Cardiac muscle cell (in vitro differentiated cells and primary cell): Measurements from ENCODE around the gene LZTR1. TPM values are rescaled to one million over a fixed set of nuclear protein-coding genes. Genes with fewer than 3 reads are reported as not detected.

ENCODE experiments used
- DNase-seq, 2 donors: peaks; one replicate each; pipeline versions ENCODE4 v3.0.0 to v3.0.0-alpha.2; 2010 to 2017; ENCODE audit warnings: low read depth in 1 of 2, low spot score in 1 of 2
- H3K27ac ChIP-seq: fragments of 200-600 bp; sonication (generic); 2 replicates; pipeline ENCODE4 v1.5.1; 2016
- H3K27me3 ChIP-seq: fragments of 200-600 bp; sonication (generic); 2 replicates; pipeline ENCODE4 v1.6.0; 2016; ENCODE audit warnings: control low read depth
- H3K36me3 ChIP-seq: fragments of 200-600 bp; sonication (generic); 2 replicates; pipeline ENCODE4 v1.5.1; 2016; ENCODE audit warnings: control low read depth
- H3K4me1 ChIP-seq: fragments of 200-600 bp; sonication (generic); 2 replicates; pipeline ENCODE4 v1.8.1; 2017; ENCODE audit warnings: low read depth, mild to moderate bottlenecking, mixed run types
- H3K4me3 ChIP-seq: fragments of 200-600 bp; sonication (generic); 2 replicates; pipeline ENCODE4 v1.5.1; 2016; ENCODE audit warnings: mild to moderate bottlenecking
- H3K9me3 ChIP-seq: fragments of 200-600 bp; sonication (generic); 2 replicates; pipeline ENCODE4 v1.5.1; 2017; ENCODE audit warnings: low read depth, mild to moderate bottlenecking, control low read depth
- CTCF ChIP-seq: IDR thresholded peaks from 2 replicates; pipeline ENCODE4 v1.5.1; 2012; ENCODE audit warnings: low read depth, mild to moderate bottlenecking, low read length
- polyA plus RNA-seq: library from polyadenylated mRNA; unstranded; fragments of >200 nt; fragmentation: Nextera tagmentation; extraction: Ambion mirVana; gene quantifications from 2 replicates; pipeline ENCODE4 v1.2.1, GENCODE V29; 2016
- total RNA-seq: library from RNA; depleted of rRNA; stranded (reverse); fragments of >200 nt; gene quantifications from 2 replicates; pipeline ENCODE4 v1.2.3, GENCODE V29; 2016

LZTR1 gene
- total and polyA plus RNA-seq, 2 experiments from 2014 or later = 60.9 to 62.6 TPM

DNA sequence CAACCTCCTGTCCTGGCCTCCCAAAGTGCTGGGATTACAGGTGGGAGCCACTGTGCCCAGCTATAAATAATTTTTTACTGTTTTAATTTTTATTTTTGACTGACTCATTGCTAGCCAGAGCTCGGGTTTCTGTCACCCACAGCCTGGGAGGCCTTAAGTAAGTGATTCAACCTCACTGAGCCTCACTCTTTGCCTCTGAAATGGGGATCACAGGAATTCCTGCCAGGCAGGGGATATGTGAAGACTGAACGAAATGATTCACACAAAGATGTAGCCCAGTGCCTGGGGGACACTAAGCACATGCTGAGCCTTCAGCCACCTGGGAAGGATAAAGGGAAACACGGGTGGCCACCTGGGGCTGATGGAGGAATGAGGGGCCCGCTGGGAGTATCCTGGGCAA, 59.8 kb downstream of the LZTR1 start:
- Histone ChIP-seq H3K36me3 (no peaks in the 10 kb centered on the region), H3K4me1 (no peaks in the 10 kb centered on the region), H3K4me3 (no peak overlapping the region), H3K27me3 (no peaks in the 10 kb centered on the region), H3K27ac (no peak overlapping the region), H3K9me3 (no peaks in the 10 kb centered on the region)
- DNase-seq = no peak
- no peak for TF ChIP-seq CTCF

DNA sequence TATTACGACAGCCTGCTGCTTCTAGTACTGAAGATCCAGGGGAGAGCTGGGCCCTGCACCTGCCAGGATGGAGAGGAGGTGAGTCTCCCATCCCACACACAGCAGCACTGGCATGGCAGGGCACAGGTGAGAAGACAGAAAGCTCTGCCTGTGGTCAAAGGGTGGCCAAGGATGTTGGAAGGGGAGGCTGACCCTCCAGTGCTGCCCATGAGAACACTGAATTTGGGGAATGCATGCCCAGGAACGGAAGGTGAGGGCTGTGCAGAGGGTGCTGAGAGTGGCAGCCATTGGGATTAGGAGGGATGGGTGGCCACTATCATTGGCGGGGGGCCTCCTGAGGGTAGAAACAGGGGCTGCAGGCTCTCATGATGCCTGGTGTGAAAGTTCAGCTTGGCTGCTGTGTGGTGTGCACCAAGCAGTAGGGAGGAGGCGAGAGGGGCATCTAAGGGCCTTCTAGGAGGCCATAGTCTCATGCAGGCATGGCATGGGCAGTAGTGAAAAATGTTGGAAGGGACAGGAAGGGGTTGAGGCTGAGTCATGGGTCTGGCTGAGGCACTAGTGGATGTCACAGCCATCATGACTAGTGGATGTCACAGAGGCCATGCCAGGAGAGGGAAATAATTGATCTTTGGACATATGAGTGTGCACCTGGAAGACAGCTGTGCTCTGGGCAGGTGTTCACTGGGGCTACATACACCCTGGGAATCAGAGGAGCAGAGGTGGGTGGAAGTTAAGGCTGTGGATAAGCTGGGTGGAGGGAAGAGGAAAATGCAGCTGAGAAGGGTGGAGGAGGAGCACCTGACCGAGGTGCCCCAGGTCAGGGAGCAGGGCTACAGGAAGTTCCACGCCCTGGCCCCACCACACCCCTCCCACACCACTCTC, 61.1 kb downstream of the LZTR1 start:
- Histone ChIP-seq H3K9me3 (no peaks in the 10 kb centered on the region), H3K27ac (no peak overlapping the region), H3K27me3 (no peaks in the 10 kb centered on the region), H3K4me3 (no peak overlapping the region), H3K36me3 (no peaks in the 10 kb centered on the region), H3K4me1 (no peaks in the 10 kb centered on the region)
- DNase-seq = no peak
- no peak for TF ChIP-seq CTCF

- H3K4me3 ChIP-seq = no peak overlapping the region
Measured at GRCh38 chr22:21043860-21044535, 61.9 kb downstream of the LZTR1 start.

GRCh38 chr22:21044931-21045584, 63.0 kb downstream of the LZTR1 start:
- TF ChIP-seq CTCF = no peak
- no peaks in the 10 kb centered on the region for H3K36me3 ChIP-seq
- H3K27me3 ChIP-seq = no peaks in the 10 kb centered on the region
- H3K9me3 ChIP-seq = no peaks in the 10 kb centered on the region
- DNase-seq = peak in 1 of 2 donors; percentile 71
- peak overlapping the region; percentile 36 for H3K4me3 ChIP-seq
- H3K27ac ChIP-seq = peak overlapping the region; percentile 56
- no peaks in the 10 kb centered on the region for H3K4me1 ChIP-seq

More at GRCh38 chr22:21043860-21044535, 61.9 kb downstream of the LZTR1 start:
- Histone ChIP-seq H3K27me3 (no peaks in the 10 kb centered on the region), H3K9me3 (no peaks in the 10 kb centered on the region), H3K4me1 (no peaks in the 10 kb centered on the region), H3K36me3 (no peaks in the 10 kb centered on the region), H3K27ac (no peak overlapping the region)
- DNase-seq = no peak
- TF ChIP-seq CTCF = no peak

- no peaks in the 10 kb centered on the region for H3K27me3 ChIP-seq
- H3K4me3 ChIP-seq = peak within 1 kb of the TSS; percentile 36
- H3K9me3 ChIP-seq = no peaks in the 10 kb centered on the region
- DNase-seq = peak; percentile 95 to 96
- peak within 1 kb of the TSS; percentile 56 for H3K27ac ChIP-seq
- H3K4me1 ChIP-seq = no peaks in the 10 kb centered on the region
- no peak for TF ChIP-seq CTCF
- no peaks in the 10 kb centered on the region for H3K36me3 ChIP-seq
Measured at GRCh38 chr22:21045585-21046294, 63.6 kb downstream of the LZTR1 start, which contains the start of gene LRRC74B. Gene LRRC74B, plus strand, starts transcription at chr22:21045946. Its CDS starts 41 bp downstream, at chr22:21045987.
